K562 (cell line): ENCODE measurements around the gene FOXL3. TPM values are rescaled to one million over a fixed set of nuclear protein-coding genes. Genes with fewer than 3 reads are reported as not detected.
A peak's percentile ranks its signal among the peaks of the same experiment; 100 is the strongest.

Experiments
- ATAC-seq: fragments of 200-7000 bp; cut with Tn5 transposase; 3 replicates; pipeline ENCODE4 v1.9.1; 2020; ENCODE audit warnings: moderate library complexity
- BruUV-seq: library from RNA; stranded (reverse); fragments of 400-500 nt; replicated peaks from 2 replicates; lab custom pipeline; 2021; lab: Mats Ljungman, UMichigan
- CTCF ChIA-PET: fragments of 300-600 bp; formaldehyde crosslinking; extraction: SDS; loops from one replicate; lab custom pipeline; 2021; ENCODE audit warnings: low intra/inter-chr PET ratio; lab: Yijun Ruan, JAX
- POLR2A ChIA-PET: fragments of 300-600, 350-650 bp; sonication (Branson Sonifier 250); formaldehyde crosslinking; extraction: SDS; loops from one replicate; lab custom pipeline; 2021; ENCODE audit warnings: antibody characterized with exemption, inconsistent platforms; lab: Yijun Ruan, JAX
- DNase-seq, 4 experiments: peaks; one replicate each; pipeline versions ENCODE4 v3.0.0 to v3.0.0-alpha.2; 2011 to 2018; ENCODE audit warnings: low spot score in 3 of 4, mixed read lengths in 3 of 4; ENCODE audit errors: extremely low read depth in 1 of 4
- FAIRE-seq: peaks from 2 replicates; lab custom pipeline; 2011; peaks lifted over from hg19 to GRCh38; lab: Jason Lieb, UNC
- H2AFZ ChIP-seq: 2 replicates; pipeline ENCODE4 v1.6.0; 2011; ENCODE audit warnings: low read depth, low read length, control low read depth, inconsistent platforms
- H3K27ac ChIP-seq: fragments of 200-600 bp; 3 replicates; pipeline ENCODE4 v1.8.0; 2011; ENCODE audit warnings: low read depth, mild to moderate bottlenecking, control low read depth, inconsistent platforms, low read length, moderate library complexity, mixed read lengths; ENCODE audit errors: extremely low read depth
- H3K27me3 ChIP-seq, 2 experiments: fragments of 300-600 bp in 1 of 2; 2 replicates in 1 of 2; 3 replicates in 1 of 2; pipeline versions ENCODE4 v1.6.0 to v1.8.0; 2011; ENCODE audit warnings: inconsistent platforms in 2 of 2, low read length in 2 of 2, mild to moderate bottlenecking in 1 of 2, mixed read lengths in 1 of 2, moderate library complexity in 1 of 2; ENCODE audit not compliant: control insufficient read depth in 2 of 2, insufficient read depth in 2 of 2
- H3K36me3 ChIP-seq: fragments of 300-600 bp; 3 replicates; pipeline ENCODE4 v1.8.0; 2011; ENCODE audit warnings: mild to moderate bottlenecking, low read length, inconsistent platforms; ENCODE audit not compliant: control insufficient read depth, insufficient read depth
- H3K4me1 ChIP-seq, 2 experiments: fragments of 200-600 bp in 1 of 2; replicated peaks in 1 of 2; 2 replicates in 1 of 2; 3 replicates in 1 of 2; pipeline versions ENCODE4 v1.5.1 to v1.8.0; 2011; ENCODE audit warnings: inconsistent platforms in 2 of 2, low read length in 2 of 2, mild to moderate bottlenecking in 1 of 2, mixed read lengths in 1 of 2, moderate library complexity in 1 of 2; ENCODE audit not compliant: control insufficient read depth in 2 of 2, insufficient read depth in 2 of 2
- H3K4me2 ChIP-seq: 2 replicates; pipeline ENCODE4 v1.6.1; 2011; ENCODE audit warnings: low read length, control low read depth, inconsistent platforms, mixed read lengths; ENCODE audit not compliant: insufficient read depth
- H3K4me3 ChIP-seq: fragments of 200-600 bp; sonication (generic), shearing (Covaris generic); 2 replicates; pipeline ENCODE4 v1.5.1; 2016; ENCODE audit warnings: control low read depth, inconsistent platforms
- H3K79me2 ChIP-seq: fragments of 200-600 bp; 3 replicates; pipeline ENCODE4 v1.8.0; 2011; ENCODE audit warnings: low read length, inconsistent platforms; ENCODE audit not compliant: control insufficient read depth, insufficient read depth
- H3K9ac ChIP-seq, 2 experiments: 2 replicates each; pipeline versions ENCODE4 v1.6.0 to v1.6.1; 2011; ENCODE audit warnings: low read depth in 2 of 2, low read length in 2 of 2, control low read depth in 1 of 2, inconsistent platforms in 1 of 2, mild to moderate bottlenecking in 1 of 2, mixed read lengths in 1 of 2; ENCODE audit not compliant: insufficient read depth in 1 of 2
- H3K9me1 ChIP-seq: one replicate; pipeline ENCODE4 v1.6.0; 2011; ENCODE audit warnings: inconsistent platforms, mild to moderate bottlenecking, low read length, moderate library complexity; ENCODE audit not compliant: control insufficient read depth, insufficient read depth
- H3K9me3 ChIP-seq: replicated peaks from 2 replicates; pipeline ENCODE4 v1.5.1; 2011; ENCODE audit warnings: low read depth, low read length, inconsistent platforms; ENCODE audit not compliant: control insufficient read depth, insufficient read depth
- H4K20me1 ChIP-seq: replicated peaks from 2 replicates; pipeline ENCODE4 v1.6.1; 2011; ENCODE audit warnings: low read length, inconsistent platforms, mixed read lengths; ENCODE audit not compliant: control insufficient read depth, insufficient read depth
- HNRNPLL ChIP-seq: fragments of 200-400 bp; formaldehyde crosslinking; IDR thresholded peaks from 2 replicates; pipeline ENCODE4 v1.6.1; 2017; ENCODE audit warnings: low read length, low read depth, mild to moderate bottlenecking; ENCODE audit not compliant: poor library complexity, severe bottlenecking
- KDM1A ChIP-seq, 2 experiments: fragments of 450-650 bp; IDR thresholded peaks; 2 replicates each; pipeline ENCODE4 v1.6.1; 2016; ENCODE audit warnings: mild to moderate bottlenecking in 2 of 2
- L3MBTL2 ChIP-seq: fragments of 450-650 bp; IDR thresholded peaks from 2 replicates; pipeline ENCODE4 v1.6.1; 2016; ENCODE audit warnings: mild to moderate bottlenecking, moderate library complexity
- MAX ChIP-seq: sonication (generic); formaldehyde crosslinking; IDR thresholded peaks from 2 replicates; pipeline ENCODE4 v1.9.0; 2022; ENCODE audit warnings: mild to moderate bottlenecking, missing genetic modification reagents
- PHF20 ChIP-seq: fragments of 450-650 bp; IDR thresholded peaks from 2 replicates; pipeline ENCODE4 v1.6.1; 2018; ENCODE audit not compliant: partially characterized antibody
- RBM34 ChIP-seq: fragments of 200-400 bp; formaldehyde crosslinking; IDR thresholded peaks from 2 replicates; pipeline ENCODE4 v1.6.1; 2018; ENCODE audit warnings: low read length, borderline replicate concordance; ENCODE audit not compliant: insufficient read depth
- XRCC3 ChIP-seq: fragments of 450-650 bp; IDR thresholded peaks from 2 replicates; pipeline ENCODE4 v1.6.1; 2017; ENCODE audit warnings: mild to moderate bottlenecking, moderate library complexity
- WGBS: fragments of 100-300 bp; shearing (Covaris generic); methylation state at CpG from one replicate; pipeline ENCODE4 v1.1.6; 2016; ENCODE audit warnings: low coverage, mixed read lengths; ENCODE audit not compliant: insufficient coverage; ENCODE audit errors: missing lambda C conversion rate; 5-methylcytosine and 5-hydroxymethylcytosine counted together
- in situ Hi-C: fragments of 300-500 bp; cut with MboI; formaldehyde crosslinking; loops from 4 replicates; pipeline ENCODE4 v1.15.0; 2018; ENCODE audit warnings: inconsistent platforms, mixed read lengths
- intact Hi-C: fragments of 100-400 bp; cut with micrococcal nuclease; formaldehyde crosslinking; loops from 2 replicates; pipeline ENCODE4 v1.14.2; 2022
- polyA plus RNA-seq, 8 experiments: library from polyadenylated mRNA; depleted of rRNA in 4 of 8; stranded (reverse) in 5 of 8; unstranded in 3 of 8; fragments of >200 nt; fragmentation: Nextera tagmentation in 2 of 8; fragmentation: Illumina TruSeq in 1 of 8; extraction: Ambion mirVana in 2 of 8; extraction: Trizol in 1 of 8; gene quantifications; 2 replicates each; pipeline versions ENCODE4 v1.2.1 to v1.2.3, GENCODE V29; 2011 to 2014; ENCODE audit warnings: inconsistent platforms in 1 of 8, missing spikeins in 1 of 8
- total RNA-seq, 7 experiments: library from RNA; depleted of rRNA in 6 of 7; stranded (reverse); fragments of >200 nt in 6 of 7; fragmentation: Illumina TruSeq in 2 of 7; extraction: Trizol in 2 of 7; gene quantifications; 2 replicates each; pipeline versions ENCODE4 v1.2.1 to v1.2.3, GENCODE V29; 2011 to 2021; ENCODE audit warnings: low replicate concordance in 1 of 7
- TF ChIP-seq, protein P1 (sequence below): fragments of 450-650 bp; IDR thresholded peaks from 2 replicates; pipeline ENCODE4 v1.6.1; 2016; ENCODE audit warnings: low read depth, mild to moderate bottlenecking, moderate library complexity
- TF ChIP-seq, protein P2 (sequence below): IDR thresholded peaks from 3 replicates; pipeline ENCODE4 v1.6.1; 2011; ENCODE audit warnings: borderline replicate concordance, mild to moderate bottlenecking; ENCODE audit not compliant: insufficient read length, insufficient read depth
- TF ChIP-seq, protein P3 (sequence below), 2 experiments: fragments of 450-650 bp; IDR thresholded peaks; 2 replicates each; pipeline ENCODE4 v1.6.1; 2016; ENCODE audit warnings: mild to moderate bottlenecking in 2 of 2, borderline replicate concordance in 1 of 2, low read depth in 1 of 2, moderate library complexity in 1 of 2

The FOXL3 gene
- total and polyA plus RNA-seq, 9 of the 15 experiments (the other 6 are each of a cell fraction or from before 2014, with no cell fraction given): not detected

GRCh38 chr7:334618-335357 is 44.8 kb downstream of the FOXL3 start:
- Histone ChIP-seq H3K27ac (no peak overlapping the region), H3K9ac (no peak overlapping the region), H4K20me1 (0 out of 2 replicates have a peak, but pooled peaks cover 5% of the 10 kb centered on the region), H3K79me2 (no peaks in the 10 kb centered on the region), H3K4me3 (no peak overlapping the region), H3K27me3 (peaks cover 28 to 48% of the 10 kb centered on the region in 2 experiments), H3K4me2 (no peak overlapping the region), H3K4me1 (peaks cover 0 to 26% of the 10 kb centered on the region in 2 experiments; a peak in 2 of 5 replicates), H2AFZ (no peak overlapping the region), H3K36me3 (no peaks in the 10 kb centered on the region), H3K9me3 (peaks cover 10% of the 10 kb centered on the region; the same call in 1 of the 2 replicates), H3K9me1 (no peaks in the 10 kb centered on the region)
- BruUV-seq: no TSS peak
- DNase-seq (no peak), FAIRE-seq (no peak), ATAC-seq (no peak)
- WGBS: 8% methylated on average over 15 of the region's 16 CpGs
- CTCF ChIA-PET: no interaction called here
- intact Hi-C loops: no loop called here
- POLR2A ChIA-PET: no interaction called here
- in situ Hi-C loops: loop anchor here (5.0 kb wide), 1 partner anchor 188 kb away; no protein-coding TSS in a partner anchor
- TF ChIP-seq, protein P1, sequence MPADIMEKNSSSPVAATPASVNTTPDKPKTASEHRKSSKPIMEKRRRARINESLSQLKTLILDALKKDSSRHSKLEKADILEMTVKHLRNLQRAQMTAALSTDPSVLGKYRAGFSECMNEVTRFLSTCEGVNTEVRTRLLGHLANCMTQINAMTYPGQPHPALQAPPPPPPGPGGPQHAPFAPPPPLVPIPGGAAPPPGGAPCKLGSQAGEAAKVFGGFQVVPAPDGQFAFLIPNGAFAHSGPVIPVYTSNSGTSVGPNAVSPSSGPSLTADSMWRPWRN: no peak
- TF ChIP-seq, protein P2, sequence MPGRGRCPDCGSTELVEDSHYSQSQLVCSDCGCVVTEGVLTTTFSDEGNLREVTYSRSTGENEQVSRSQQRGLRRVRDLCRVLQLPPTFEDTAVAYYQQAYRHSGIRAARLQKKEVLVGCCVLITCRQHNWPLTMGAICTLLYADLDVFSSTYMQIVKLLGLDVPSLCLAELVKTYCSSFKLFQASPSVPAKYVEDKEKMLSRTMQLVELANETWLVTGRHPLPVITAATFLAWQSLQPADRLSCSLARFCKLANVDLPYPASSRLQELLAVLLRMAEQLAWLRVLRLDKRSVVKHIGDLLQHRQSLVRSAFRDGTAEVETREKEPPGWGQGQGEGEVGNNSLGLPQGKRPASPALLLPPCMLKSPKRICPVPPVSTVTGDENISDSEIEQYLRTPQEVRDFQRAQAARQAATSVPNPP: no peak
- TF ChIP-seq HNRNPLL: no peak
- TF ChIP-seq XRCC3: no peak
- peak in 1 of 2 experiments; percentile 55; a peak in 1 of 4 replicates for TF ChIP-seq KDM1A (IDR thresholded peaks at IDR 0.05)
- TF ChIP-seq MAX: peak; percentile 60; the same call in 1 of the 2 replicates
- no peak for TF ChIP-seq RBM34
- TF ChIP-seq, protein P3, sequence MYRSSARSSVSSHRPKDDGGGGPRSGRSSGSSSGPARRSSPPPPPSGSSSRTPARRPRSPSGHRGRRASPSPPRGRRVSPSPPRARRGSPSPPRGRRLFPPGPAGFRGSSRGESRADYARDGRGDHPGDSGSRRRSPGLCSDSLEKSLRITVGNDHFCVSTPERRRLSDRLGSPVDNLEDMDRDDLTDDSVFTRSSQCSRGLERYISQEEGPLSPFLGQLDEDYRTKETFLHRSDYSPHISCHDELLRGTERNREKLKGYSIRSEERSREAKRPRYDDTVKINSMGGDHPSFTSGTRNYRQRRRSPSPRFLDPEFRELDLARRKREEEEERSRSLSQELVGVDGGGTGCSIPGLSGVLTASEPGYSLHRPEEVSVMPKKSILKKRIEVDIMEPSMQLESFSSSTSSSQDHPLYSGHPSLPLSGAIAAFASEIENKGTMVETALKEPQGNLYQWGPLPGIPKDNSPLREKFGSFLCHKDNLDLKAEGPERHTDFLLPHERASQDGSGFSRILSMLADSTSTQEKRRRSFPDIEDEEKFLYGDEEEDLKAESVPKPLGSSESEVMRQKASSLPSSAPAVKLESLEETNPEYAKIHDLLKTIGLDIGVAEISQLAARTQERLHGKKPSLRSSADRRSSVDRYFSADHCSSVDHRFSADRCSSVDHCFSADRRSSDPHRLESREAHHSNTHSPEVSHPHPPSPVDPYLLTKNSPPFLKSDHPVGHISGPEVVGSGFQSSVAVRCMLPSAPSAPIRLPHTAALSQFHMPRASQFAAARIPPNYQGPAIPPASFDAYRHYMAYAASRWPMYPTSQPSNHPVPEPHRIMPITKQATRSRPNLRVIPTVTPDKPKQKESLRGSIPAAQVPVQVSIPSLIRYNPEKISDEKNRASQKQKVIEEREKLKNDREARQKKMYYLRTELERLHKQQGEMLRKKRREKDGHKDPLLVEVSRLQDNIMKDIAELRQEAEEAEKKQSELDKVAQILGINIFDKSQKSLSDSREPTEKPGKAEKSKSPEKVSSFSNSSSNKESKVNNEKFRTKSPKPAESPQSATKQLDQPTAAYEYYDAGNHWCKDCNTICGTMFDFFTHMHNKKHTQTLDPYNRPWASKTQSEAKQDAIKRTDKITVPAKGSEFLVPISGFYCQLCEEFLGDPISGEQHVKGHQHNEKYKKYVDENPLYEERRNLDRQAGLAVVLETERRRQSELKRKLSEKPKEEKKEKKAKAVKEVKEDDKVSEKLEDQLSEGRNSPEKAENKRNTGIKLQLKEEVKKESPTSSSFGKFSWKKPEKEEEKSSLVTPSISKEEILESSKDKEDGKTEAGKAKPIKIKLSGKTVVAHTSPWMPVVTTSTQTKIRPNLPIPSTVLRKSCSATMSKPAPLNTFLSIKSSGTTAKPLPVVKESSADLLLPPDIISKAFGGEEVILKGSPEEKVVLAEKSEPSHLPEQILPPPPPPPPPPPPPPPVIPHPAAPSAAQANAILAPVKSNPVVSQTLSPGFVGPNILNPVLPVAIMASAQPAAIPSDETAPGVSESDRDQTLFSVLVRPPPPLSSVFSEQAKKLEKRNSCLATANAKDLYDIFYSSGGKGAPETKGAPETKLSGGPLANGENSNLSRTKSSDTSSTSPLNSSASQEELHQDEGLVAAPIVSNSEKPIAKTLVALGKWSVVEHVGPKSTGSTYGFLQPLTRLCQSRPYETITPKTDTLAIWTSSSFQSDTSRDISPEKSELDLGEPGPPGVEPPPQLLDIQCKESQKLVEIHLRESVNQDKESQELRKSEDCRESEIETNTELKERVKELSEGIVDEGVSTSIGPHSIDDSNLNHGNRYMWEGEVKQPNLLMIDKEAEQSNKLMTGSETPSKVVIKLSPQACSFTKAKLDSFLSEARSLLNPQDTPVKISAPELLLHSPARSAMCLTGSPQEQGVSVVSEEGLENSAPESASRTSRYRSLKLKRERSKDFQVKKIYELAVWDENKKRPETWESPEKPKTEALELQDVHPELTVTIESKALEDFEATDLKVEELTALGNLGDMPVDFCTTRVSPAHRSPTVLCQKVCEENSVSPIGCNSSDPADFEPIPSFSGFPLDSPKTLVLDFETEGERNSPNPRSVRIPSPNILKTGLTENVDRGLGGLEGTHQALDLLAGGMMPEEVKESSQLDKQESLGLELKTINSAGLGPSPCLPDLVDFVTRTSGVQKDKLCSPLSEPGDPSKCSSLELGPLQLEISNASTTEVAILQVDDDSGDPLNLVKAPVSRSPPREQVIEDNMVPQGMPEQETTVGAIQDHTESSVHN (IDR thresholded peaks at IDR 0.05; ENCODE audit: borderline replicate concordance in 1 of 2, low read depth in 1 of 2): no peak
- TF ChIP-seq PHF20: peak; percentile 35
- TF ChIP-seq L3MBTL2: no peak
